ENCODE data around the gene EHMT1. TPM values are rescaled to one million over a fixed set of nuclear protein-coding genes. Genes with fewer than 3 reads are reported as not detected.

The EHMT1 gene
- total RNA-seq, 1 experiment from 2014 or later = 112 TPM

DNA sequence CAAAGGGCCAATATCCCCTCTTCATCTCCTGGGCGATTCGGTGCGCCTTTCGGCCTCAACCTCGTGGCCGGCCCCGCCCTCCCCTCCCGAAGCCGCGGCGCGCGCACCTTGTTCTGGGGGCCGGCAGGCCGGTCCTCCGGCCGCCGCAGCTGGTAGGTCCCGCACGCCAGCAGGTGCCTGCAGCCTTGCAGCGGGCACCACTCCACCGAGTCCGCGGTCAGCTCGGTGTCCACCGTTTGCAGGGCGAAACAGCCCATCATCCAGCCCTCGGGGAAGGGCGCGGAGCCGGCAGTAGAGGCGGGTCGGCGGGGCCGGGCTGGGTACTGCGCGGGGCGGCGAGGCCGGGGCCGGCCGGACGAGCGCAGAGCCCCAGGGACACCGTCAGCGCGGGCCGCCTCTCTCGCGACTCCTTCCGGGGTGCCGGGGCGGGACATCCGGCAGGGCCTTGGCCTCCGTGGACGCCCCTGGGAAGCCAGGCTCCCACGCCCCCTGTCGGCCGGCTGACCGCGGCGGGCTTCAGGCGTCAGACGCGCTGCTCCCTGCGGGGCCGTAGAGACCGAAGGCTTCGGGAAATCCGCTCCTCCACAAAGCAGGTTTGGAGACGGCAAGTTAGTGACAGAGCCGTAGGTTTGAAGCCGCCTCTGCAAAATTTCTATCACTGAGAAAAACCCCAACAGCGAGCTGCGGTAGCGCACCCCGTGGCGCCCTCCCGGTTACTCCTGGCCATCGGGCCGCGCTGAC, 40.1 kb upstream of the EHMT1 start, which contains the start of gene DPH7:
TSS of gene DPH7 (minus strand) at position 408 of the 741 bp plus-strand sequence. CDS start at position 260, 148 bp downstream.
- WGBS (ENCODE audit: extremely low coverage, insufficient read length, low lambda C conversion rate) = no CpG with 5 or more reads among the region's 82 CpGs
- peak within 1 kb of the TSS; percentile 84 for H3K14ac ChIP-seq (ENCODE audit: insufficient read depth, low read length)
- Mint-ChIP-seq H3K36me3 (ENCODE audit: insufficient read depth in 1 of 3, low read depth in 3 of 3) (peaks cover 37 to 72% (median 59%) of the 10 kb centered on the region in 3 experiments), H3K4me3 (peak within 1 kb of the TSS; percentile 86 to 90), H3K27ac (peak within 1 kb of the TSS; percentile 24 to 94 (median 91); a peak in 5 of 7 replicates), H3K27me3 (ENCODE audit: low read depth) (no peaks in the 10 kb centered on the region), H3K9me3 (no peaks in the 10 kb centered on the region), H3K4me1 (peaks cover 29 to 40% of the 10 kb centered on the region in 2 experiments)
- no peak within 1 kb of the TSS for H2BK20ac ChIP-seq (ENCODE audit: low read depth, low read length, poor library complexity, severe bottlenecking)
- peak within 1 kb of the TSS; percentile 79 for H3K9ac ChIP-seq (ENCODE audit: extremely low read depth, insufficient read length, low read length)
- H3T11ph ChIP-seq (ENCODE audit: low read length) = no peak within 1 kb of the TSS
- H3K23me2 ChIP-seq (ENCODE audit: insufficient read length, low read depth, low read length, poor library complexity, severe bottlenecking) = peaks cover 12% of the 10 kb centered on the region
- no peaks in the 10 kb centered on the region for H3K27me3 ChIP-seq (ENCODE audit: insufficient read depth, low read length)
- H3K27ac ChIP-seq (ENCODE audit: insufficient read length, low read depth, low read length) = no peak within 1 kb of the TSS
- peak; percentile 95 for DNase-seq
- no peak within 1 kb of the TSS for H3K4ac ChIP-seq (ENCODE audit: low read depth, low read length)
- H3K79me1 ChIP-seq (ENCODE audit: insufficient read depth, low read depth, low read length, poor library complexity, severe bottlenecking) = peaks cover 13% of the 10 kb centered on the region
- H2BK120ac ChIP-seq (ENCODE audit: low read depth, low read length, poor library complexity, severe bottlenecking) = no peak within 1 kb of the TSS
- peaks cover 4% of the 10 kb centered on the region; the same call in 1 of the 2 replicates for H3K4me1 ChIP-seq (ENCODE audit: insufficient read depth, low read length)
- no peak within 1 kb of the TSS for H2AK5ac ChIP-seq (ENCODE audit: insufficient read length, low read length)
- no peaks in the 10 kb centered on the region for H4K20me1 ChIP-seq (ENCODE audit: control insufficient read depth, insufficient read depth, insufficient read length)
- H3K4me2 ChIP-seq (ENCODE audit: insufficient read depth, insufficient read length, low read length) = peak within 1 kb of the TSS; percentile 93
- H3K18ac ChIP-seq (ENCODE audit: insufficient read length, low read depth, low read length) = peak within 1 kb of the TSS; percentile 65
- H4K8ac ChIP-seq (replicated peaks; ENCODE audit: insufficient read length, low read depth, low read length) = no peak within 1 kb of the TSS
- no peak within 1 kb of the TSS for H3K56ac ChIP-seq (ENCODE audit: insufficient read length, low read depth, low read length)
- peaks cover 10% of the 10 kb centered on the region; the same call in 1 of the 2 replicates for H3K79me2 ChIP-seq (ENCODE audit: insufficient read depth, low read length)
- no peak within 1 kb of the TSS for H2BK15ac ChIP-seq (ENCODE audit: low read depth, low read length)
- H2BK12ac ChIP-seq (ENCODE audit: insufficient read length, low read depth, low read length) = no peak within 1 kb of the TSS
- no peaks in the 10 kb centered on the region for H3K9me3 ChIP-seq (ENCODE audit: control insufficient read depth, low read depth, low read length)
- no peak within 1 kb of the TSS for H4K91ac ChIP-seq (ENCODE audit: insufficient read length, low read depth, low read length)
- H2BK5ac ChIP-seq (ENCODE audit: insufficient read length, low read length) = no peak within 1 kb of the TSS
- no peak within 1 kb of the TSS for H3K23ac ChIP-seq (ENCODE audit: insufficient read length, low read depth, low read length)
- TF ChIP-seq, protein P1, sequence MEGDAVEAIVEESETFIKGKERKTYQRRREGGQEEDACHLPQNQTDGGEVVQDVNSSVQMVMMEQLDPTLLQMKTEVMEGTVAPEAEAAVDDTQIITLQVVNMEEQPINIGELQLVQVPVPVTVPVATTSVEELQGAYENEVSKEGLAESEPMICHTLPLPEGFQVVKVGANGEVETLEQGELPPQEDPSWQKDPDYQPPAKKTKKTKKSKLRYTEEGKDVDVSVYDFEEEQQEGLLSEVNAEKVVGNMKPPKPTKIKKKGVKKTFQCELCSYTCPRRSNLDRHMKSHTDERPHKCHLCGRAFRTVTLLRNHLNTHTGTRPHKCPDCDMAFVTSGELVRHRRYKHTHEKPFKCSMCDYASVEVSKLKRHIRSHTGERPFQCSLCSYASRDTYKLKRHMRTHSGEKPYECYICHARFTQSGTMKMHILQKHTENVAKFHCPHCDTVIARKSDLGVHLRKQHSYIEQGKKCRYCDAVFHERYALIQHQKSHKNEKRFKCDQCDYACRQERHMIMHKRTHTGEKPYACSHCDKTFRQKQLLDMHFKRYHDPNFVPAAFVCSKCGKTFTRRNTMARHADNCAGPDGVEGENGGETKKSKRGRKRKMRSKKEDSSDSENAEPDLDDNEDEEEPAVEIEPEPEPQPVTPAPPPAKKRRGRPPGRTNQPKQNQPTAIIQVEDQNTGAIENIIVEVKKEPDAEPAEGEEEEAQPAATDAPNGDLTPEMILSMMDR (conservative IDR thresholded peaks at IDR 0.05) = peak; percentile 98
- no peak within 1 kb of the TSS for H2AFZ ChIP-seq (ENCODE audit: low read length)
- H4K5ac ChIP-seq (ENCODE audit: insufficient read length, low read depth, low read length) = no peak within 1 kb of the TSS

Measured in H9 (cell line).